Measurements from ENCODE around the gene LRRC41.

- TF ChIP-seq CTCF (IDR thresholded peaks at IDR 0.05) (no peak), POLR2A (IDR thresholded peaks at IDR 0.05) (no peak), POLR2AphosphoS5 (IDR thresholded peaks at IDR 0.05) (no peak)
These were observed 48.9 kb upstream of the LRRC41 start for GRCh38 chr1:46352363-46352762.

Measured in transverse colon (tissue), 4 donors.